Stimulated activated CD8-positive, alpha-beta memory T cell treated with anti-CD3 and anti-CD28 coated beads, Interleukin-12 subunit alpha, Interleukin-12 subunit beta, amount 100 ng/mL, for 24 hours (primary cell): ENCODE data around the gene UBR3.
A peak's percentile ranks its signal among the peaks of the same experiment; 100 is the strongest.
"Not testable (repeated sequence)": the region's sequence is repeated elsewhere in the genome, so short reads cannot be mapped to it uniquely, and the experiment has no call there.

Experiments used
- DNase-seq: peaks from one replicate; pipeline ENCODE4 v3.0.0-alpha.2; 2020; ENCODE audit errors: extremely low read depth

UBR3 gene

GRCh38 chr2:169827272-169828140 is at the start of gene UBR3:
Gene UBR3 (plus strand): TSS chr2:169827454. CDS start chr2:169827508, 54 bp downstream.
- DNase-seq: peak; percentile 75

GRCh38 chr2:169778446-169778845 is 48.8 kb upstream of the UBR3 start:
- no peak for DNase-seq

GRCh38 chr2:169781249-169782013 is 45.8 kb upstream of the UBR3 start:
- no peak for DNase-seq

- DNase-seq: no peak
These were observed 44.7 kb upstream of the UBR3 start for GRCh38 chr2:169782513-169782912.

GRCh38 chr2:169790581-169790980 is 36.7 kb upstream of the UBR3 start:
- no peak for DNase-seq

GRCh38 chr2:169795181-169795580 is 32.1 kb upstream of the UBR3 start:
- no peak for DNase-seq

- no peak for DNase-seq
These were observed 30.8 kb upstream of the UBR3 start for GRCh38 chr2:169796441-169796840.

GRCh38 chr2:169797601-169798000 is 29.7 kb upstream of the UBR3 start:
- no peak for DNase-seq

- no peak for DNase-seq
These were observed 28.9 kb upstream of the UBR3 start for GRCh38 chr2:169798397-169798717.

GRCh38 chr2:169798718-169799592 is 28.3 kb upstream of the UBR3 start, which contains the start of gene SSB:
Gene SSB (plus strand): TSS chr2:169798871. CDS start chr2:169800961, 2,090 bp downstream.
- peak; percentile 89 for DNase-seq

- DNase-seq: no peak
These were observed 23.8 kb upstream of the UBR3 start for GRCh38 chr2:169803480-169803879.

GRCh38 chr2:169806586-169806985 is 20.7 kb upstream of the UBR3 start:
- DNase-seq: no peak

- DNase-seq: no peak
These were observed 19.0 kb upstream of the UBR3 start for GRCh38 chr2:169808221-169808620.

GRCh38 chr2:169815849-169816248 is 11.4 kb upstream of the UBR3 start:
- DNase-seq: no peak

GRCh38 chr2:169816961-169817360 is 10.3 kb upstream of the UBR3 start:
- not testable (repeated sequence) for DNase-seq

- DNase-seq: not testable (repeated sequence)
These were observed 9.9 kb upstream of the UBR3 start for GRCh38 chr2:169817369-169817768.

GRCh38 chr2:169818241-169818640 is 9.0 kb upstream of the UBR3 start:
- no peak for DNase-seq

GRCh38 chr2:169819106-169819505 is 8.1 kb upstream of the UBR3 start:
- no peak for DNase-seq

GRCh38 chr2:169820101-169820500 is 7.2 kb upstream of the UBR3 start:
- not testable (repeated sequence) for DNase-seq

- no peak for DNase-seq
These were observed 5.2 kb upstream of the UBR3 start for GRCh38 chr2:169822036-169822435.

- no peak for DNase-seq
These were observed 4.4 kb upstream of the UBR3 start for GRCh38 chr2:169822785-169823392.

GRCh38 chr2:169823996-169824372 is 3.3 kb upstream of the UBR3 start:
- no peak for DNase-seq
